Mesenchymal stem cell (in vitro differentiated cells and primary cell): ENCODE results near the gene ATRNL1.

ENCODE experiments used
- DNase-seq: peaks from one replicate; pipeline ENCODE4 v3.0.0-alpha.2; 2013
- H2AFZ ChIP-seq: one replicate; pipeline ENCODE4 v1.6.1; 2013; ENCODE audit warnings: low read depth, mild to moderate bottlenecking, control low read depth, inconsistent platforms, low read length, moderate library complexity
- H2AK5ac ChIP-seq: 2 replicates; pipeline ENCODE4 v1.6.1; 2013; ENCODE audit warnings: low read length, moderate library complexity, mild to moderate bottlenecking, inconsistent platforms; ENCODE audit not compliant: severe bottlenecking
- H2BK120ac ChIP-seq: one replicate; pipeline ENCODE4 v1.6.1; 2013; ENCODE audit warnings: low read depth, mild to moderate bottlenecking, inconsistent platforms, low read length, moderate library complexity
- H2BK12ac ChIP-seq, 2 experiments: one replicate each; pipeline ENCODE4 v1.6.1; 2013; ENCODE audit warnings: inconsistent platforms in 2 of 2, low read length in 2 of 2, mild to moderate bottlenecking in 2 of 2, moderate library complexity in 2 of 2, control low read depth in 1 of 2
- H2BK15ac ChIP-seq: one replicate; pipeline ENCODE4 v1.6.1; 2013; ENCODE audit warnings: mild to moderate bottlenecking, low read depth, inconsistent platforms; ENCODE audit not compliant: poor library complexity, severe bottlenecking
- H2BK5ac ChIP-seq: 2 replicates; pipeline ENCODE4 v1.6.1; 2013; ENCODE audit warnings: low read depth, mild to moderate bottlenecking, low read length, control low read depth, inconsistent platforms; ENCODE audit not compliant: poor library complexity, severe bottlenecking
- H3K14ac ChIP-seq, 2 experiments: one replicate each; pipeline ENCODE4 v1.6.1; 2013; ENCODE audit warnings: inconsistent platforms in 2 of 2, low read length in 2 of 2, control low read depth in 1 of 2, mild to moderate bottlenecking in 1 of 2, moderate library complexity in 1 of 2
- H3K18ac ChIP-seq, 2 experiments: one replicate each; pipeline ENCODE4 v1.6.1; 2013; ENCODE audit warnings: inconsistent platforms in 2 of 2, low read length in 2 of 2, control low read depth in 1 of 2, low read depth in 1 of 2, mild to moderate bottlenecking in 1 of 2
- H3K23ac ChIP-seq, 2 experiments: one replicate each; pipeline ENCODE4 v1.6.1; 2013; ENCODE audit warnings: inconsistent platforms in 2 of 2, low read length in 2 of 2, mild to moderate bottlenecking in 2 of 2, moderate library complexity in 2 of 2, control low read depth in 1 of 2
- H3K27ac ChIP-seq: 2 replicates; pipeline ENCODE4 v1.5.1; 2013; ENCODE audit warnings: mild to moderate bottlenecking, moderate library complexity, low read length, control low read depth, inconsistent platforms; ENCODE audit not compliant: poor library complexity, severe bottlenecking
- H3K27me3 ChIP-seq, 2 experiments: 2 replicates each; pipeline versions ENCODE4 v1.6.1 to v1.7.0; 2013; ENCODE audit warnings: low read length in 2 of 2, mild to moderate bottlenecking in 2 of 2, moderate library complexity in 2 of 2, control low read depth in 1 of 2, inconsistent platforms in 1 of 2; ENCODE audit not compliant: control insufficient read depth in 1 of 2, insufficient read depth in 1 of 2
- H3K36me3 ChIP-seq, 2 experiments: 2 replicates each; pipeline versions ENCODE4 v1.6.1 to v1.7.0; 2013; ENCODE audit warnings: low read length in 2 of 2, control low read depth in 1 of 2, inconsistent platforms in 1 of 2, low read depth in 1 of 2, mild to moderate bottlenecking in 1 of 2; ENCODE audit not compliant: insufficient read depth in 2 of 2, control insufficient read depth in 1 of 2
- H3K4ac ChIP-seq, 2 experiments: one replicate each; pipeline ENCODE4 v1.6.1; 2013; ENCODE audit warnings: inconsistent platforms in 2 of 2, low read length in 2 of 2, mild to moderate bottlenecking in 2 of 2, moderate library complexity in 2 of 2, control low read depth in 1 of 2, low read depth in 1 of 2
- H3K4me1 ChIP-seq: 2 replicates; pipeline ENCODE4 v1.6.1; 2013; ENCODE audit warnings: low read depth, low read length, control low read depth; ENCODE audit not compliant: control insufficient read depth, insufficient read depth
- H3K4me2 ChIP-seq: 2 replicates; pipeline ENCODE4 v1.6.1; 2013; ENCODE audit warnings: low read length, mild to moderate bottlenecking, inconsistent platforms; ENCODE audit not compliant: poor library complexity, severe bottlenecking
- H3K4me3 ChIP-seq, 2 experiments: 2 replicates each; pipeline versions ENCODE4 v1.5.1 to v1.7.0; 2013; ENCODE audit warnings: low read length in 2 of 2, mild to moderate bottlenecking in 2 of 2, control low read depth in 1 of 2, low read depth in 1 of 2; ENCODE audit not compliant: insufficient read depth in 1 of 2
- H3K79me1 ChIP-seq: replicated peaks from 2 replicates; pipeline ENCODE4 v1.6.1; 2013; ENCODE audit warnings: mild to moderate bottlenecking, control low read depth, low read length, inconsistent platforms; ENCODE audit not compliant: poor library complexity, severe bottlenecking
- H3K9ac ChIP-seq: 2 replicates; pipeline ENCODE4 v1.7.0; 2013; ENCODE audit warnings: mild to moderate bottlenecking, low read length, moderate library complexity
- H3K9me3 ChIP-seq: 2 replicates; pipeline ENCODE4 v1.7.0; 2013; ENCODE audit warnings: mild to moderate bottlenecking, low read length; ENCODE audit not compliant: control insufficient read depth
- H4K8ac ChIP-seq: one replicate; pipeline ENCODE4 v1.6.1; 2013; ENCODE audit warnings: inconsistent platforms, mild to moderate bottlenecking, low read length, moderate library complexity
- H4K91ac ChIP-seq: one replicate; pipeline ENCODE4 v1.6.1; 2013; ENCODE audit warnings: mild to moderate bottlenecking, low read length, inconsistent platforms
- WGBS: methylation state at CpG from one replicate; pipeline ENCODE4 v1.1.7; 2013; ENCODE audit warnings: mixed read lengths; 5-methylcytosine and 5-hydroxymethylcytosine counted together

The ATRNL1 gene

GRCh38 chr10:115566867-115567266 lies 473.7 kb downstream of the ATRNL1 start:
- H4K91ac ChIP-seq, result no peak overlapping the region
- H3K79me1 ChIP-seq, result no peaks in the 10 kb centered on the region
- H3K9ac ChIP-seq, result no peak overlapping the region
- no peaks in the 10 kb centered on the region for H3K27me3 ChIP-seq
- no peak overlapping the region for H2AFZ ChIP-seq
- no peak overlapping the region for H3K4me3 ChIP-seq
- no peak overlapping the region for H2AK5ac ChIP-seq
- no peaks in the 10 kb centered on the region for H3K4me1 ChIP-seq
- H3K4me2 ChIP-seq, result no peak overlapping the region
- no peak overlapping the region for H2BK15ac ChIP-seq
- no peak overlapping the region for H3K14ac ChIP-seq
- no peaks in the 10 kb centered on the region for H3K9me3 ChIP-seq
- no peak overlapping the region for H2BK120ac ChIP-seq
- no peak overlapping the region for H4K8ac ChIP-seq
- H2BK12ac ChIP-seq, result no peak overlapping the region
- H3K4ac ChIP-seq, result no peak overlapping the region
- WGBS, result no CpG with 5 or more reads among the region's 2 CpGs
- no peak for DNase-seq
- no peak overlapping the region for H2BK5ac ChIP-seq
- H3K23ac ChIP-seq, result no peak overlapping the region
- no peak overlapping the region for H3K27ac ChIP-seq
- H3K36me3 ChIP-seq, result no peaks in the 10 kb centered on the region
- H3K18ac ChIP-seq, result no peak overlapping the region

GRCh38 chr10:115572740-115573455 lies 479.7 kb downstream of the ATRNL1 start:
- no peak overlapping the region for H3K4me2 ChIP-seq
- WGBS, result 75% methylated on average over 6 of the region's 7 CpGs
- H3K79me1 ChIP-seq, result no peaks in the 10 kb centered on the region
- no peak overlapping the region for H2BK120ac ChIP-seq
- H4K8ac ChIP-seq, result no peak overlapping the region
- no peak overlapping the region for H2BK5ac ChIP-seq
- H3K9me3 ChIP-seq, result no peaks in the 10 kb centered on the region
- H3K36me3 ChIP-seq, result no peaks in the 10 kb centered on the region
- H3K27ac ChIP-seq, result no peak overlapping the region
- DNase-seq, result no peak
- no peak overlapping the region for H3K9ac ChIP-seq
- H2BK12ac ChIP-seq, result no peak overlapping the region
- H3K27me3 ChIP-seq, result no peaks in the 10 kb centered on the region
- H3K4me3 ChIP-seq, result no peak overlapping the region
- no peak overlapping the region for H4K91ac ChIP-seq
- peaks cover 1% of the 10 kb centered on the region for H3K4me1 ChIP-seq
- no peak overlapping the region for H2AFZ ChIP-seq
- no peak overlapping the region for H2AK5ac ChIP-seq
- no peak overlapping the region for H2BK15ac ChIP-seq
- H3K14ac ChIP-seq, result no peak overlapping the region
- H3K23ac ChIP-seq, result no peak overlapping the region
- no peak overlapping the region for H3K18ac ChIP-seq
- no peak overlapping the region for H3K4ac ChIP-seq

GRCh38 chr10:115580239-115580638 lies 487.1 kb downstream of the ATRNL1 start:
- Histone ChIP-seq H3K9me3 (peaks cover 13% of the 10 kb centered on the region), H3K4me3 (no peak overlapping the region), H3K9ac (no peak overlapping the region), H3K36me3 (no peaks in the 10 kb centered on the region), H2BK5ac (no peak overlapping the region), H3K4me2 (no peak overlapping the region), H3K27me3 (no peaks in the 10 kb centered on the region), H2BK120ac (no peak overlapping the region), H2AK5ac (no peak overlapping the region), H3K27ac (no peak overlapping the region), H4K8ac (no peak overlapping the region), H3K4ac (no peak overlapping the region), H3K14ac (no peak overlapping the region), H3K23ac (no peak overlapping the region), H4K91ac (no peak overlapping the region), H2BK12ac (no peak overlapping the region), H2BK15ac (no peak overlapping the region), H2AFZ (no peak overlapping the region), H3K79me1 (no peaks in the 10 kb centered on the region), H3K18ac (no peak overlapping the region), H3K4me1 (no peaks in the 10 kb centered on the region)
- WGBS, result no CpG with 5 or more reads among the region's 1 CpG
- DNase-seq, result no peak

GRCh38 chr10:115593060-115593459 lies 499.9 kb downstream of the ATRNL1 start:
- Histone ChIP-seq H3K36me3 (no peaks in the 10 kb centered on the region), H3K4me2 (no peak overlapping the region), H3K27me3 (no peaks in the 10 kb centered on the region), H3K27ac (no peak overlapping the region), H3K9ac (no peak overlapping the region), H3K14ac (no peak overlapping the region), H3K4ac (no peak overlapping the region), H2BK120ac (no peak overlapping the region), H3K18ac (no peak overlapping the region), H3K4me1 (no peaks in the 10 kb centered on the region), H4K8ac (no peak overlapping the region), H2BK15ac (no peak overlapping the region), H2AFZ (no peak overlapping the region), H3K79me1 (no peaks in the 10 kb centered on the region), H2BK5ac (no peak overlapping the region), H3K9me3 (peaks cover 20% of the 10 kb centered on the region), H4K91ac (no peak overlapping the region), H2BK12ac (no peak overlapping the region), H3K23ac (no peak overlapping the region), H2AK5ac (no peak overlapping the region), H3K4me3 (no peak overlapping the region)
- 100% methylated on average over 2 of the region's 2 CpGs for WGBS
- DNase-seq, result no peak
